Activated CD8-positive, alpha-beta memory T cell treated with anti-CD3 and anti-CD28 coated beads, Interleukin-2, amount 50 U/mL, for 1 hour (primary cell): ENCODE measurements around the gene CLDN19.
A peak's percentile ranks its signal among the peaks of the same experiment; 100 is the strongest.

Experiments used
- DNase-seq: peaks from one replicate; pipeline ENCODE4 v3.0.0-alpha.2; 2020; ENCODE audit errors: extremely low read depth

CLDN19 gene, protein sequence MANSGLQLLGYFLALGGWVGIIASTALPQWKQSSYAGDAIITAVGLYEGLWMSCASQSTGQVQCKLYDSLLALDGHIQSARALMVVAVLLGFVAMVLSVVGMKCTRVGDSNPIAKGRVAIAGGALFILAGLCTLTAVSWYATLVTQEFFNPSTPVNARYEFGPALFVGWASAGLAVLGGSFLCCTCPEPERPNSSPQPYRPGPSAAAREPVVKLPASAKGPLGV

GRCh38 chr1:42739753-42740700 is at the start of gene CLDN19:
TSS of gene CLDN19 (minus strand) at chr1:42740236. CDS start at chr1:42740063, 173 bp downstream.
- DNase-seq: no peak

- no peak for DNase-seq
Observed at GRCh38 chr1:42788021-42788420, 48.0 kb upstream of the CLDN19 start.

DNA sequence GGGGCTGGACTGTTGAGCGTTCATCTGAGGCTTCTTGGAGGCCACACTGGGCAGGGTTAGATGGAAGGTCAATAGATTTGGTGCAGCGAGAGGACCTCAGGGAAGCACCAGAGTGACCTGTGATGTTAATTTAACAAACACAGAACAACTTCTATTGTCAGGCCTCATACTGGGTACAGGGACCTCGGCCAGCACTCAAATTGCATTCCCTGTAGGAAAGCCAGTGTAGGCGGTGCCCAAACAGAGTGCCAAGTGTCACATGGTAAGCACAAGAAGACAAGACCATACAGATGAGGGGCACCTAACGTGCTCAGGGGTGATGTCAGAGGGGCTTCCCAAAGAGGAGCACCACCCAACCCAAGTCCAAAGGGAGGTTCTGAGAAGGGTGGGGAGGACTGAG is 46.1 kb upstream of the CLDN19 start:
- DNase-seq: no peak

DNA sequence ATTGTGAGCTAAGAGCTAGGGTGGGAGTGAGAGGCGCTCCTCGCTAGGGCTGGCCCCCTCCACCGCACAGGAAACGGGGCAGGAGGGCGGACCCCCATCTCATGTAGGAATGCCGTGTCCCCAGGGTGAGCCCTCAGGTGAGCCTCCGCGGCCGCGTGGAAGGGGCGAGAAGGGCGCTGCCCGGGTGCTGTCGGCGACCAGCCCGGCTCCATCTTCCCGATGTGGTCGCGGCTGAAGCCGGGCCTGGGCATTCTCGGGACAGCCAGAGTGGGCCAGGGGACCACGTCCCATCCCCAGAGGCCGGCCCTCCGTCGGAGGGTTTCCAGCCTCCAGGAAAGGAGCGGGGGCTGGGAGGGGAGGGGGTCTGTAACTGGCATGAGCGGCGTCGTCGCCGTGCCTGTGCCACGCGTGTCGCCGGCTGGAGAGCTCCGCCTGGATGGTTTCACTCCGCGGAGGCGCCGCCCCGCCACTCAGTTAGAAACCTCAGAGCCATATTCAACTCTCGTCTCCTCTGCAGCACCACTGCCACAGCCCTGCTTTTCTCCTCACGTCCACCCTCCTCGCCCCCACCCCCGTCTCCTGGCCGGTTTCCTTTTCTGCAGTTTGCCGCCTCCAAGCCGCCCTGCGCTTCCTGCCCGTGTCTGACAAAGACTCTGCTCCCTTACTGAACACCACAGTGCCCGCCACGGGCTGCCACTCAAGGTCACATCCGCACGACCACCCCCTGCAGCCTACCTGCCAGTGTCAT is 45.1 kb upstream of the CLDN19 start, which contains the start of gene TMEM269:
Gene TMEM269, plus strand, starts transcription at position 46 of the 748 bp plus-strand sequence. CDS start 4,903 bp downstream, outside the sequence.
- DNase-seq: no peak

GRCh38 chr1:42784547-42784945 is 44.5 kb upstream of the CLDN19 start:
- no peak for DNase-seq

DNA sequence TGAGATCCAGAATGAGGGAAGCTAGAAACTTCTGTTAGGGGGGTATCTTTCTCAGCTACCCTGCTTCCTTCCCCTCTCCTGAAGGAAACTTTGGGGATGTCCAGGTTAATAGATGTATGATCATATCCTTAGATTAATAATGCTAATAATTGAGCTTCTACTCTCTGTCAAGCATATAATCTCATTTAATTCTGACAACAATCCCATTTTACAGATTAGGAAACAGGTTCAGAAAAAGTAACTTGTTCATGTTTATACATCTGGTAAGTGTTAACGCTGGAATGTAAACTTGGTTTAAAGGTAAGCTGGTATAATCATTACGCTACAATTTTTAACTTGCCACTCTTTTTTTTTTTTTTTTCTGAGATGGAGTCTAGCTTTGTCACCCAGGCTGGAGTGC is 43.1 kb upstream of the CLDN19 start:
- no peak for DNase-seq

DNA sequence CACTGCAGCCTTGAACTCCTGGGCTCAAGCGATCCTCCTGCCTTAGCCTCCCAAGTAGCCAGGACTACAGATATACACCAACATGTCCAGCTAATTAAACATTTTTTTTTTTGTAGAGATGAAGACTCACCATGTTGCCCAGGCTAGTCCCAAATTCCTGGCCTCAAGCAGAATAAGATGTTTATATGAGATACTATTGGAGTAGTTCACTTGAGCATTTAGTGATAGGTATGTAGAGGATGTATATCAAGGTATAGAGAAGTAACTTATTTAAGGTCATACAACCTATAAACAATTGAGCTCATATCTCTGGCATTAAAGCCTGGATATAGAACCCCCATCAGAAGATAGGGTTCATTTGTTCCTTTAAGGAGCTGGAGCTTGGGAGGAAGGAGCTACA is 40.1 kb upstream of the CLDN19 start:
- DNase-seq: no peak

- no peak for DNase-seq
Observed at GRCh38 chr1:42779725-42780124, 39.7 kb upstream of the CLDN19 start.

DNA sequence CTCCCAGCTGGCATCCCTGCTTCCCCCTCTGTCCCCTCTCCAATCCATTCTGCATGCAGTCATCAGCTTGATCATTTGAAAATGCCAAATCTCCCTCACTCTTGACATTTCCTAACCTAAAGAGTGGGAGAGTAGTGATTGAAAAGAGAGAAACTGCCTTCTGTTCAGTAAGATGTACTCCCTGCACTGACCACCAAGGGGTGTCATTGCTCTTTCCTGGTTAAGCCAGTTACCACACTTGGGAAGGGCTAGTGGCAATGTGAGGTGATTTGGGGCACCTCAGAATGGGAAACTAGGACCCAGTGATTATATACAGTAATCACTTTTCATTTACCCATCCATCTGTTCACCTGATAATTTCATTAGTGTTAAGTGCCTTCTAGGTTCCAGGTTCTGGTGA is 37.8 kb upstream of the CLDN19 start:
- no peak for DNase-seq

GRCh38 chr1:42776502-42776901 is 36.5 kb upstream of the CLDN19 start:
- DNase-seq: no peak

GRCh38 chr1:42774928-42775526 is 35.0 kb upstream of the CLDN19 start:
- DNase-seq: no peak

- DNase-seq: no peak
Observed at GRCh38 chr1:42773420-42773819, 33.4 kb upstream of the CLDN19 start.

GRCh38 chr1:42769811-42770210 is 29.8 kb upstream of the CLDN19 start:
- no peak for DNase-seq

GRCh38 chr1:42768172-42768571 is 28.1 kb upstream of the CLDN19 start:
- no peak for DNase-seq

- DNase-seq: no peak
Observed at GRCh38 chr1:42767510-42768000, 27.5 kb upstream of the CLDN19 start.

GRCh38 chr1:42766741-42767509 is 26.9 kb upstream of the CLDN19 start, which contains the start of the genes C1orf50 and P3H1:
TSS of gene C1orf50 (plus strand) at chr1:42767249. CDS start at chr1:42767312, 63 bp downstream.
TSS of gene P3H1 (minus strand) at chr1:42767028. CDS start at chr1:42766971, 57 bp downstream.
- peak; percentile 97 for DNase-seq

DNA sequence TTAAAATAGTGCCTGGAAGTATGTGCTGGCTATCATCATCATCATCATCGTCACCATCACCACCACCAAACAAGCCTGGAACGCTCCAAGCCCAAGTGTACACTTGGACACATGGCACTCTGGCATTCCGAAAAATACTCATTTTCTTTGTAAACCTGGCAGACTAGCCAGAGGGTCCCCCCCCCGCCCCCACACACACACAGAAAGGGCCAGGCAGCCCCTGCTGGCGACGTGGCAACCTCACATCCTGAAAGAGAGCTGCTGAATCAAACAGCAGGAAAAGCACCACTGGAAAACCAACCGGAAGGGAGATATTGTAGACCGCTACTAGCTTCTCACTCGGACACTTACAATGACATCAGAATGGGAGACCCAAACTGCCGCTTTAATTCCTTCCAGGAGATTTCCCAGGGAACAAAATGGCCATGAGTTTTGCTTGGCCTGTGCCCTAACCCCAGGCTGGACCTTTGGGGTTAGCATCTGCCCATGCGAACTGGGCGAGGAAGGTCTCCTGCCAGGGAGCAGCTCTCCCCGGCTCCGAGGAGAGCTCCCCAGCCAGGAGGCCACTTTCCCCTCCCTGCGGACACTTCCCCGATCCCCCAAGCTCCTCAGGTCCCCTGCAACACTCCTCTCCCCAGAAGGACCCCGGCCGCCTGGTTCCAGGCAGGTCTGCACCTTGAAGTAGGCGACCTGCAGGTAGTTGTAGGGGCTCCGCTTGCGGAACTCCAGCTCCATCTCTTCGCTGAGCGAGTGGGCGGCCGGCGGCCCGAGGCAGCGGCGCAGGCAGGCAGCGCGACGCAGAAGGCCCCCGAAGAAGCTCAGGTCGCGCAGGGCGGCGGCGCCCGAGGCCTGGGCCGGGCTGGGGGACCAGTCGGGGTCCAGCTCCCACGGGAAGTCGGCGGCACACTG is 26.1 kb upstream of the CLDN19 start:
- no peak for DNase-seq

DNA sequence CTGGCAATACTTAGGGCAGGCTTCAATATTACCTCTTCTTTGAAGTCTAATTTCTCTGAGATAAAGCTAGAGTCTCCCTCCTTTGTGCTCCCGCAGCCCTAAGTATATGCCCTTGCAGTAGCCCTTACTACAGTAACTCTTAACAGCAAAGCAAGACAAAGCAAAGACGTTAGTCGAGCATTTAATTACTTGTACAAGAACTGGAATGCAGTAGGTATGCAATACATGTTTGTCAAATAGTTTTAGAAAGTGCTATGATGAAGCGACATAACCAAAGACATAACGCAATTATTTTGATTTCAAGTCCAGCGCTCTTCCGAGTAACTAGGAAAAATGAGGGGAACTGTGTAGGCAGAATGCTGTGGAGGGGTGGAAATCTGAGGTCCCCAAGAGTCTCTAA is 25.2 kb upstream of the CLDN19 start:
- DNase-seq: no peak

DNA sequence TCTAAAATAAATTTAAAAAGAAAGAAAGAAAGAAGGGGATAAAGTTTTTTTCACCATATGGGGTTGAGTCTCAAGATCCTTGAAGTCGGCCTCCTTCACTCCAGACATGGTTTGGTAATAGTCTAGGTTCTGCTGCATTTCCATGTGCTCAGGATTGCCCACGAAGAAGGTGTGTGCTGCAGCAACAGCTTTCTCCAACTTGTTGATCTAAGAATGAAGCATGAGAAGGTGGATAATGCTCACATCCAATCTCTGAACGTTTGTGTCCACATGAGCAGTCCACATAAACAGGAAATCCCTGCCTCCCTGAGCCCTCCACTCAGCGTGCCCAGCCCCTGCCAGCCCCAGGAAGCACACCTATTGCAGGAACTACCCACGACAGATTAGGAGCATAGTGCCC is 22.2 kb upstream of the CLDN19 start:
- no peak for DNase-seq

DNA sequence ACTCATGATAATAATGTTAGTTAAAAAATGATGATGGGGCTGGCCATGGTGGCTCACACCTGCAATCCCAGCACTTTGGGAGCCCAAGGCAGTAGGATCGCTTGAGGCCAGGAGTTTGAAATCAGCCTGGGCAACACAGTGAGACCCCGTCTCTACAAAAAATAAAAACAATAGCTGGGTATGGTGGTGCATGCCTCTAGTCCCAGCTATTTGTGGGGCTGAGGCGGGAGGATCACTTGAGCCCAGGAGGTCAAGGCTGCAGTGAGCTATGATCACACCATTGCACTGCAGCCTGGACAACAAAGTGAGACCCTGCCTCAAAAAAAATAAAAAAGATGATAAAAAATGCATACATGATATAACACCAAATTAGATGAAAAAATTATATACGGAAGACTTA is 21.5 kb upstream of the CLDN19 start:
- no peak for DNase-seq
